NCI-H510A treated with DMSO at 0.1 percent for 48 hours (cell line): ENCODE measurements around the gene RMND5B.
"Not testable (repeated sequence)": the region's sequence is repeated elsewhere in the genome, so short reads cannot be mapped to it uniquely, and the experiment has no call there.

Experiments
- DNase-seq: peaks from one replicate; lab custom pipeline; 2025; lab: John Stamatoyannopoulos, UW

Gene RMND5B

GRCh38 chr5:178174456-178174855 is 43.6 kb downstream of the RMND5B start:
- DNase-seq, result no peak

GRCh38 chr5:178176791-178177190 is 46.0 kb downstream of the RMND5B start:
- DNase-seq, result no peak

DNA sequence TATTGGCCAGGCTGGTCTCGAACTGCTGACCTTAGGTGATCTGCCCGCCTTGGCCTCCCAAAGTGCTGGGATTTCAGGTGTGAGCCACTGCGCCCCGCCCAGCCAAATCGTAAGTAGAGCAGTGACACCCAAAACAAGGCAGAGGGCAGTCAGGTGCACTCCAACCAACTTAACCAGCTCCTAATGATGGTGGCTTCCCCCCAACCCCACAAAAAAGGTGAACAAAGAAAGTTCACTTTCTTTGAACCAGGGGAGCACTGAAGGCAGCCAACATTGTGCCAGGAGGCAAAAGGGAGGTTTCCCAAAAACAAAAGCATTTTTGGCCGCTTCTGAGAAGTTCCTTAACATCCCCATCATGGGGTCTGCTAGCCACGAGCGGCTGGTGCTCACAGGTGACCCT is 46.8 kb downstream of the RMND5B start:
- no peak for DNase-seq

DNA sequence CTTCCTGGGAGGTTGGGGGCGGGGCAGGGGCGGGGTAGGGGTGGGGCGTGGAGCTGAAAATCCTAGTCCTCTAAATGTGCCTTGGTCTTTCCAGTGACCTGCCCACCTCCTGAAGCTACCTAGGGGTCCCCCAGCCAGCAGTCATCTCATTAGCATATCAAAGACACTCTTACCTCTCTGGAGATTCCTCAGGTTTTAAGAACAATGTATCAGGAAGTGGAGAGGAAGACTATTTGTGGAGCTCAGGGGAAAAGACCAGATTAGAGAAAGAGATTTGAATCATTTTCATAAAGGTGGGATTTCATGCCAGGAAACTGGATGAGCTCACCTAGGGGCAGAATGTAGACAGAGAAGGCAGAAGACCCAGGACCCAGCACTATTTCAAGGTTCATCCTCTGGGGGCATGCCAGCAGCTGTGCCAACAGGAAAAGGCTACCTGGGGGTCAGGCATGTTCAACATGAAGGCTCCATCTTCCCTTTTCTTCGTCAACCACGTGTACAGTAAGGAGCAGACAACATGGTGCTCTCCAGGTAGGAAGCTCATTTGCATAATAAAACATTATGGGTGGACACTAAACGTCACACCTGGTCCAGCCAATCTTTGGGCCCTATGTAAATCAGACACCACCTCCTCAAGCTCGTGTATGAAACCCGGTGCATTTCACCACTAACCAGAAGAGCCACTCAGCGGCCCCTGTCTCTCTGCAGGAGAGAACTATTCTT is 49.5 kb downstream of the RMND5B start:
- no peak for DNase-seq

DNA sequence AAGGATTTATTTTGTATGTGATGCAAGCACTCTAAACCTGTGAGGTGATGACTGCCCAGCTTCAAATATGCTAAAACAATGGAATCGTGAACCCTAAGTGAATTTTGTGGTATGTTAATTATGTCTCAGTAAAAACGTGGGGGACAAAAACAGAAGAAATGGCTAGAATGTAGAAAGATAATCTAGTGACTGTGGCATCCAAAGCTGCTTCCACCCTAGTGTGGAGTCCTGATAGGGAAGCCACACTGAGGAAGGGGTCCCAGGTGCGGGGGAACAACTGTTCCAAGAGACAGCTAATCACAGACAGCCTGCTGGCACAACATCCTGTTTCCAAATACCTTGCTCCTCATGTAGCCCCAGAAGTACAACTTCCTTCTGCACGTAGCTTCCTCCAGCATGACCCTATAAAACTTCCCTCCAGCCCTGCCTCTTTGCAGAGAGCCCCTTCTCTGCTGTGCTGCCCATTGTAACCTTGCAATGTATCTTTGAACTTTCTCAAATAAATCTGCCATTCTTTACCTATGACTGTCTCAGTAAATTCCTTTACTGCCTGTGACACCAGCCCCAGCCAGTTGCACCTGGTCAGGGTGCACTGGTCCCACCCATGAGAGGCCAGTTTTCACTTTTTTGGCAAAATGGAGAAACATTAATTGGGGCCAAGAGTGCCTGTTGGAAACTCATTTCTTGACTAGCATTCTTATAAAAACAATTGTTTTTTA is 51.5 kb downstream of the RMND5B start:
- no peak for DNase-seq

GRCh38 chr5:178186427-178186826 is 55.6 kb downstream of the RMND5B start:
- no peak for DNase-seq

DNA sequence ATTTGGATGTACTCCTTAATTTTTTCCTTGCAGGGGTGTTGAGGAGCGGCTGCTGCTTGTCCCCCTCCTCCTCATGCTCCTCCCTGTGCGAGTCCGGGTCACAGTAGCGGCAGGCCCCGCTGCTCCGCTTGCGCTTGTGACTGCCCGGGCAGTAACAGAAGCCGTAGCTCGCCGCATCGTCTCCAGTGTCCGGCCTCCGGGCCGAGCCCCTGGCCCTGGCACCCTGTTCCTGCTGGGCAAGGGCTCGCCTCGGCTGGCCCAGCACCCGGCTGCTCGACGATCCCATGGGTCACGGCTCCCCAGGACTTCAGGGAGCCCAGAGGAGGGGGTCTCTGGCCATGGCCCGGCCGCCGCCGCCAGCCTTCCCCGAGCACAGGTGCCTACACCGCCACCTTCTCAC is 56.2 kb downstream of the RMND5B start, which contains the start of gene GMCL2:
Gene GMCL2 (minus strand): TSS at position 358 of the 400 bp plus-strand sequence. CDS start 72 bp downstream, at position 286.
- no peak for DNase-seq

GRCh38 chr5:178189433-178189832 is 58.6 kb downstream of the RMND5B start:
- no peak for DNase-seq

DNA sequence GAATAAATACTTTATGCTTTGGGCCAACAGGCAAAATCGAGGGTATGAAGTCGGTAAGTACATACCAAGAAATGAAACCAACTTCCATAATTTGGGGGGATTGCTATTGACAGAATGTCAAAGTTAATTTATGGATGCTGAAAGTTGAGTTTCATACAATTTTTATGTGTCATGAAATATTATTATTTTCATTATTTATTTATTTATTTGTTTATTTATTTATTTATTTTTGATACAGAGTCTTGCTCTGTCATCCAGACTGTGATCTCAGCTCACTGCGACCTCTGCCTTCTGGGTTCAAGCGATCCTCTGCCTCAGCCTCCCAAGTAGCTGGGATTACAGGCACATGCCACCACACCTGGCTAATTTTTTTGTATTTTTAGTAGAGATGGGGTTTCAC is 60.8 kb downstream of the RMND5B start:
- no peak for DNase-seq

- DNase-seq, result no peak
These were observed 61.4 kb downstream of the RMND5B start for GRCh38 chr5:178192244-178192643.

DNA sequence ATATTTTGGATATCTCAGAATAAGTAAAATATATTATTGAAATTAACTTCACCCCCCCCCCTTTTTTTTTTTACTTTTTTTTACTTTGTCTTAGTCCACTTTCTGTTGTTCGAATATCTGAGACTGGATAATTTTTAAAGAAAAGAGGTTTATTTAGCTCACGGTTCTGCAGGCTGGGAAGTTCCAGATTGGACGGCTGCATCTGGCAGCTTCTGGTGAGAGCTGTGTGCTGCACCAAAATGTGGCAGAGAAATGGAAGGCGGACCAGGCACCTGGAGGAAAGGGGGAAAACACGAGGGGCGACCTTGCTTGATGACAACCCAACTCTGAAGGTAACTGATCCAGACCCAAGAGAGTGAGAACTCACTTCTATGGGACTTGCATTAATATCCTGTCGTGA is 62.0 kb downstream of the RMND5B start:
- no peak for DNase-seq

- DNase-seq, result no peak
These were observed 62.5 kb downstream of the RMND5B start for GRCh38 chr5:178193251-178193809.

GRCh38 chr5:178194026-178194425 is 63.2 kb downstream of the RMND5B start:
- DNase-seq, result no peak

- no peak for DNase-seq
These were observed 65.5 kb downstream of the RMND5B start for GRCh38 chr5:178196281-178196812.

GRCh38 chr5:178196986-178197385 is 66.2 kb downstream of the RMND5B start:
- no peak for DNase-seq

DNA sequence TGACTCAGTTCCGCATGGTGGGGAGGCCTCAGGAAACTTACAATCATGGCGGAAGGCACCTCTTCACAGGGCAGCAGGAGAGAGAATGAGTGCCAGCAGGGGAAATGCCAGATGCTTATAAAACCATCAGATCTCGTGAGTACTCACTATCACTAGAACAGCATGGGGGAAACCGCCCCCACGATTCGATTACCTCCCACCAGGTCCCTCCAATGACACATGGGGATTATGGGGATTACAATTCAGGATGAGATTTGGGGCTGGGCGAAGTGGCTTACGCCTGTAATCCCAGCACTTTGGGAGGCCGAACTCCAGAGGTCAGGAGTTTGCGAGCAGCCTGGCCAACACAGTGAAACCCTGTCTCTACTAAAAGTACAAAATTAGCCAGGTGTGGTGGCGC is 67.3 kb downstream of the RMND5B start:
- DNase-seq, result not testable (repeated sequence)

- DNase-seq, result no peak
These were observed 67.9 kb downstream of the RMND5B start for GRCh38 chr5:178198706-178199105.

- DNase-seq, result no peak
These were observed 69.0 kb downstream of the RMND5B start for GRCh38 chr5:178199581-178200434.
